Gastrocnemius medialis (tissue), 4 donors: ENCODE measurements around the gene B3GNT7.

Source experiments
- CTCF ChIP-seq, 5 experiments: fragments of 450-650 bp in 3 of 5; fragments of 200-600 bp in 2 of 5; sonication (generic) in 2 of 5; IDR thresholded peaks in 4 of 5; conservative IDR thresholded peaks in 1 of 5; 1 replicate in 4 of 5; 2 replicates in 1 of 5; pipeline ENCODE4 v1.5.1; 2016 to 2019; ENCODE audit warnings: antibody characterized with exemption in 5 of 5, mild to moderate bottlenecking in 3 of 5, moderate library complexity in 3 of 5
- POLR2A ChIP-seq, 2 donors: fragments of 450-650 bp; IDR thresholded peaks; one replicate each; pipeline ENCODE4 v1.6.1; 2017; ENCODE audit warnings: antibody characterized with exemption in 2 of 2, mild to moderate bottlenecking in 2 of 2, moderate library complexity in 2 of 2

- TF ChIP-seq CTCF (IDR thresholded peaks at IDR 0.05 in 4 of 5, conservative IDR thresholded peaks at IDR 0.05 in 1 of 5) (no peak), POLR2A (IDR thresholded peaks at IDR 0.05) (no peak)
These were observed at the start of gene B3GNT7 for GRCh38 chr2:231395188-231396057.
